K562 (cell line): ENCODE measurements around the gene GRHPR. TPM values are rescaled to one million over a fixed set of nuclear protein-coding genes. Genes with fewer than 3 reads are reported as not detected.

ENCODE experiments used
- DACH1 ChIP-seq: fragments of 450-650 bp; IDR thresholded peaks from 2 replicates; pipeline ENCODE4 v1.6.1; 2018; ENCODE audit not compliant: partially characterized antibody
- DIDO1 ChIP-seq: fragments of 450-650 bp; IDR thresholded peaks from 2 replicates; pipeline ENCODE4 v1.6.1; 2016; ENCODE audit warnings: low read depth, missing biosample characterization, missing genetic modification characterization
- EHMT2 ChIP-seq: fragments of 450-650 bp; IDR thresholded peaks from 2 replicates; pipeline ENCODE4 v1.6.1; 2018; ENCODE audit warnings: antibody characterized with exemption
- SAFB2 ChIP-seq: fragments of 200-400 bp; formaldehyde crosslinking; IDR thresholded peaks from 2 replicates; pipeline ENCODE4 v1.6.1; 2018; ENCODE audit warnings: borderline replicate concordance, low read length, low read depth, moderate library complexity; ENCODE audit not compliant: severe bottlenecking
- SOX6 ChIP-seq: fragments of 450-650 bp; IDR thresholded peaks from 2 replicates; pipeline ENCODE4 v1.6.1; 2014; ENCODE audit warnings: mild to moderate bottlenecking
- SRF ChIP-seq, 2 experiments: fragments of 250-450, 450-650 bp in 1 of 2; sonication (Bioruptor Pico) in 1 of 2; sonication (generic) in 1 of 2; formaldehyde crosslinking; IDR thresholded peaks; 2 replicates each; pipeline versions ENCODE4 v1.5.0 to v1.5.1; 2020 to 2022; ENCODE audit warnings: mild to moderate bottlenecking in 1 of 2, missing genetic modification reagents in 1 of 2
- TCFL5 ChIP-seq: fragments of 250-450 bp; sonication (Bioruptor Pico); conservative IDR thresholded peaks from 2 replicates; pipeline ENCODE4 v1.6.1; 2021; ENCODE audit warnings: mild to moderate bottlenecking, moderate library complexity, matching md5 sums
- YY1 ChIP-seq, 3 experiments: IDR thresholded peaks; 2 replicates each; pipeline ENCODE4 v1.6.1; 2011; ENCODE audit warnings: low read length in 2 of 3, mild to moderate bottlenecking in 2 of 3, moderate library complexity in 2 of 3, borderline replicate concordance in 1 of 3, control low read depth in 1 of 3, low read depth in 1 of 3; ENCODE audit not compliant: insufficient read depth in 3 of 3, insufficient replicate concordance in 2 of 3, control insufficient read depth in 1 of 3, insufficient read length in 1 of 3; ENCODE audit errors: extremely low read depth in 1 of 3
- polyA plus RNA-seq, 8 experiments: library from polyadenylated mRNA; depleted of rRNA in 4 of 8; stranded (reverse) in 5 of 8; unstranded in 3 of 8; fragments of >200 nt; fragmentation: Nextera tagmentation in 2 of 8; fragmentation: Illumina TruSeq in 1 of 8; extraction: Ambion mirVana in 2 of 8; extraction: Trizol in 1 of 8; gene quantifications; 2 replicates each; pipeline versions ENCODE4 v1.2.1 to v1.2.3, GENCODE V29; 2011 to 2014; ENCODE audit warnings: inconsistent platforms in 1 of 8, missing spikeins in 1 of 8
- total RNA-seq, 7 experiments: library from RNA; depleted of rRNA in 6 of 7; stranded (reverse); fragments of >200 nt in 6 of 7; fragmentation: Illumina TruSeq in 2 of 7; extraction: Trizol in 2 of 7; gene quantifications; 2 replicates each; pipeline versions ENCODE4 v1.2.1 to v1.2.3, GENCODE V29; 2011 to 2021; ENCODE audit warnings: low replicate concordance in 1 of 7
- TF ChIP-seq, protein P1 (sequence below), 3 experiments: fragments of 200-800 bp in 1 of 3; fragments of 250-450 bp in 1 of 3; fragments of 450-650 bp in 1 of 3; sonication (Bioruptor Pico) in 1 of 3; sonication (Bioruptor generic) in 1 of 3; formaldehyde crosslinking in 1 of 3; IDR thresholded peaks; 2 replicates each; pipeline versions ENCODE4 v1.6.1 to v1.8.0; 2016 to 2022; ENCODE audit warnings: mild to moderate bottlenecking in 2 of 3, missing genetic modification characterization in 2 of 3, missing compliant biosample characterization in 1 of 3, moderate library complexity in 1 of 3
- TF ChIP-seq, protein P2 (sequence below): fragments of 450-650 bp; IDR thresholded peaks from 2 replicates; pipeline ENCODE4 v1.6.1; 2018; ENCODE audit warnings: mild to moderate bottlenecking, low read depth; ENCODE audit not compliant: partially characterized antibody
- TF ChIP-seq, protein P3 (sequence below): fragments of 250-450 bp; sonication (Bioruptor Pico); IDR thresholded peaks from 2 replicates; pipeline ENCODE4 v1.4.0; 2020; ENCODE audit warnings: mild to moderate bottlenecking, moderate library complexity, borderline replicate concordance
- TF ChIP-seq, protein P4 (sequence below), 3 experiments: fragments of 200-800 bp in 1 of 3; sonication (Bioruptor generic) in 1 of 3; sonication (generic) in 1 of 3; formaldehyde crosslinking in 1 of 3; IDR thresholded peaks; 2 replicates each; pipeline versions ENCODE4 v1.6.1 to v1.8.0; 2016 to 2022; ENCODE audit warnings: mild to moderate bottlenecking in 2 of 3, missing compliant biosample characterization in 2 of 3, missing genetic modification characterization in 2 of 3, missing genetic modification reagents in 1 of 3
- TF ChIP-seq, protein P5 (sequence below): sonication (generic); formaldehyde crosslinking; IDR thresholded peaks from 2 replicates; pipeline ENCODE4 v1.8.0; 2022; ENCODE audit warnings: mild to moderate bottlenecking, missing genetic modification reagents

Gene GRHPR
- total and polyA plus RNA-seq, 9 of the 15 experiments (the other 6 are each of a cell fraction or from before 2014, with no cell fraction given), result 38.9 to 144 (median 120) TPM

DNA sequence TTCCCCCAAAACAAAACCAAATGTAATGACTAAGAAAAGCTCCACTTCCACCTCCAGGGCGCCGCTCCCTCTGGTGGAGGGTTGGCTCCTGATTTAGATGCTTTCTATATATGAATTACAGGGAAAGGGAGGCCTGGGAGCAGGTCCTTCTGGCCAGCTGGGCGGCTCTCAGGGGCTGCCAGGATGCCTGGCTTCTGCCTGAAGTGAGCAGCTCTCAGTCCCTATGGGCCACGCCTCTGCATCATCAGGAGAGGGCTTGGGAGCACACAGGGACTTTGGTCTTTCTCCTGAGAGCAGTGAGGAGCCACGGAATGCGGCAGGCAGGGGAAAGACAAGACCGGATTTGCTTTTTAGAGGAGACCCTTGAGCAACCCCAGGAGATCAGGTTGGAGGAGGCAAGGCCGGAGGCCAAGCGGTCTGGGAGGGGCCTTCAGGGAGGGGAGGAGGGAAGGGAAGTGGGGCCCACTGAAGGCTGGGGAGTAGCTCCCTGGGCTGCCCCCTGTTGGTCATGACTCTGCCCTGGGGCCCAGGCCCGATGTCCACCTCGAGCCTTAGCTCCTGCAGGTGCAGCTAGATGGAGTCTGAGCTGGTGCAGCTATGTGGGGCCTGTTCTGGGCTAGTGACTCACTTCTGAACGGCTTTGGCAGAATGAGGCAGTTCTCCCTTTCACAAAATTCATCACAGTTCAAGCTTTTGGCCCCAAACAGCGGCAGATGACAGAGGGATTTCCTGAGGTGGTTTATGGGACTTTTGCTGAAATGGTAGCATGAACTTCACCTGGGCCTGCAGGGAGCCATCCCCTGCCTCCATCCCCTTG is 11.3 kb upstream of the GRHPR start (continued):
- TF ChIP-seq, protein P1, sequence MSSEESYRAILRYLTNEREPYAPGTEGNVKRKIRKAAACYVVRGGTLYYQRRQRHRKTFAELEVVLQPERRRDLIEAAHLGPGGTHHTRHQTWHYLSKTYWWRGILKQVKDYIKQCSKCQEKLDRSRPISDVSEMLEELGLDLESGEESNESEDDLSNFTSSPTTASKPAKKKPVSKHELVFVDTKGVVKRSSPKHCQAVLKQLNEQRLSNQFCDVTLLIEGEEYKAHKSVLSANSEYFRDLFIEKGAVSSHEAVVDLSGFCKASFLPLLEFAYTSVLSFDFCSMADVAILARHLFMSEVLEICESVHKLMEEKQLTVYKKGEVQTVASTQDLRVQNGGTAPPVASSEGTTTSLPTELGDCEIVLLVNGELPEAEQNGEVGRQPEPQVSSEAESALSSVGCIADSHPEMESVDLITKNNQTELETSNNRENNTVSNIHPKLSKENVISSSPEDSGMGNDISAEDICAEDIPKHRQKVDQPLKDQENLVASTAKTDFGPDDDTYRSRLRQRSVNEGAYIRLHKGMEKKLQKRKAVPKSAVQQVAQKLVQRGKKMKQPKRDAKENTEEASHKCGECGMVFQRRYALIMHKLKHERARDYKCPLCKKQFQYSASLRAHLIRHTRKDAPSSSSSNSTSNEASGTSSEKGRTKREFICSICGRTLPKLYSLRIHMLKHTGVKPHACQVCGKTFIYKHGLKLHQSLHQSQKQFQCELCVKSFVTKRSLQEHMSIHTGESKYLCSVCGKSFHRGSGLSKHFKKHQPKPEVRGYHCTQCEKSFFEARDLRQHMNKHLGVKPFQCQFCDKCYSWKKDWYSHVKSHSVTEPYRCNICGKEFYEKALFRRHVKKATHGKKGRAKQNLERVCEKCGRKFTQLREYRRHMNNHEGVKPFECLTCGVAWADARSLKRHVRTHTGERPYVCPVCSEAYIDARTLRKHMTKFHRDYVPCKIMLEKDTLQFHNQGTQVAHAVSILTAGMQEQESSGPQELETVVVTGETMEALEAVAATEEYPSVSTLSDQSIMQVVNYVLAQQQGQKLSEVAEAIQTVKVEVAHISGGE (CRISPR knock-in tag; IDR thresholded peaks at IDR 0.05), result no peak
- TF ChIP-seq SAFB2 (no peak), DACH1 (no peak), YY1 (IDR thresholded peaks at IDR 0.05; ENCODE audit: borderline replicate concordance in 1 of 3, control insufficient read depth in 1 of 3, extremely low read depth in 1 of 3, insufficient read depth in 3 of 3, insufficient read length in 1 of 3, insufficient replicate concordance in 2 of 3, low read depth in 1 of 3, low read length in 2 of 3) (peak in 1 of 3 experiments; percentile 37), SOX6 (no peak), SRF (CRISPR knock-in tag; IDR thresholded peaks at IDR 0.05) (no peak), TCFL5 (CRISPR knock-in tag) (no peak), DIDO1 (tag) (no peak), EHMT2 (peak; percentile 17; the same call in 1 of the 2 replicates)
- TF ChIP-seq, protein P2, sequence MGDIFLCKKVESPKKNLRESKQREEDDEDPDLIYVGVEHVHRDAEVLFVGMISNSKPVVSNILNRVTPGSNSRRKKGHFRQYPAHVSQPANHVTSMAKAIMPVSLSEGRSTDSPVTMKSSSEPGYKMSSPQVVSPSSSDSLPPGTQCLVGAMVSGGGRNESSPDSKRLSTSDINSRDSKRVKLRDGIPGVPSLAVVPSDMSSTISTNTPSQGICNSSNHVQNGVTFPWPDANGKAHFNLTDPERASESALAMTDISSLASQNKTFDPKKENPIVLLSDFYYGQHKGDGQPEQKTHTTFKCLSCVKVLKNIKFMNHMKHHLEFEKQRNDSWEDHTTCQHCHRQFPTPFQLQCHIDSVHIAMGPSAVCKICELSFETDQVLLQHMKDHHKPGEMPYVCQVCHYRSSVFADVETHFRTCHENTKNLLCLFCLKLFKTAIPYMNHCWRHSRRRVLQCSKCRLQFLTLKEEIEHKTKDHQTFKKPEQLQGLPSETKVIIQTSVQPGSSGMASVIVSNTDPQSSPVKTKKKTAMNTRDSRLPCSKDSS, result no peak
- TF ChIP-seq, protein P3, sequence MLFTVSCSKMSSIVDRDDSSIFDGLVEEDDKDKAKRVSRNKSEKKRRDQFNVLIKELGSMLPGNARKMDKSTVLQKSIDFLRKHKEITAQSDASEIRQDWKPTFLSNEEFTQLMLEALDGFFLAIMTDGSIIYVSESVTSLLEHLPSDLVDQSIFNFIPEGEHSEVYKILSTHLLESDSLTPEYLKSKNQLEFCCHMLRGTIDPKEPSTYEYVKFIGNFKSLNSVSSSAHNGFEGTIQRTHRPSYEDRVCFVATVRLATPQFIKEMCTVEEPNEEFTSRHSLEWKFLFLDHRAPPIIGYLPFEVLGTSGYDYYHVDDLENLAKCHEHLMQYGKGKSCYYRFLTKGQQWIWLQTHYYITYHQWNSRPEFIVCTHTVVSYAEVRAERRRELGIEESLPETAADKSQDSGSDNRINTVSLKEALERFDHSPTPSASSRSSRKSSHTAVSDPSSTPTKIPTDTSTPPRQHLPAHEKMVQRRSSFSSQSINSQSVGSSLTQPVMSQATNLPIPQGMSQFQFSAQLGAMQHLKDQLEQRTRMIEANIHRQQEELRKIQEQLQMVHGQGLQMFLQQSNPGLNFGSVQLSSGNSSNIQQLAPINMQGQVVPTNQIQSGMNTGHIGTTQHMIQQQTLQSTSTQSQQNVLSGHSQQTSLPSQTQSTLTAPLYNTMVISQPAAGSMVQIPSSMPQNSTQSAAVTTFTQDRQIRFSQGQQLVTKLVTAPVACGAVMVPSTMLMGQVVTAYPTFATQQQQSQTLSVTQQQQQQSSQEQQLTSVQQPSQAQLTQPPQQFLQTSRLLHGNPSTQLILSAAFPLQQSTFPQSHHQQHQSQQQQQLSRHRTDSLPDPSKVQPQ, result no peak
- TF ChIP-seq, protein P4, sequence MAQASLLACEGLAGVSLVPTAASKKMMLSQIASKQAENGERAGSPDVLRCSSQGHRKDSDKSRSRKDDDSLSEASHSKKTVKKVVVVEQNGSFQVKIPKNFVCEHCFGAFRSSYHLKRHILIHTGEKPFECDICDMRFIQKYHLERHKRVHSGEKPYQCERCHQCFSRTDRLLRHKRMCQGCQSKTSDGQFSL (CRISPR knock-in tag; IDR thresholded peaks at IDR 0.05), result no peak
- TF ChIP-seq, protein P4 (tag; IDR thresholded peaks at IDR 0.05), result no peak
- TF ChIP-seq, protein P5, sequence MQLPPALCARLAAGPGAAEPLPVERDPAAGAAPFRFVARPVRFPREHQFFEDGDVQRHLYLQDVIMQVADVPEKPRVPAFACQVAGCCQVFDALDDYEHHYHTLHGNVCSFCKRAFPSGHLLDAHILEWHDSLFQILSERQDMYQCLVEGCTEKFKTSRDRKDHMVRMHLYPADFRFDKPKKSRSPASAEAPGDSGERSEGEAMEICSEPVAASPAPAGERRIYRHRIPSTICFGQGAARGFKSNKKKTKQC, result peak; percentile 36; the same call in 1 of the 2 replicates
